GM19193 (cell line): ENCODE results near the gene GAB2.

Source experiments
- POLR2A ChIP-seq: IDR thresholded peaks from 4 replicates; pipeline ENCODE4 v1.6.1; 2011; ENCODE audit not compliant: insufficient read depth, insufficient read length; ENCODE audit errors: extremely low read depth

GAB2 gene

GRCh38 chr11:78226684-78227680 is 190.6 kb downstream of the GAB2 start:
- no peak for TF ChIP-seq POLR2A

- TF ChIP-seq POLR2A: no peak
Measured at GRCh38 chr11:78224906-78225420, 192.7 kb downstream of the GAB2 start.

GRCh38 chr11:78224506-78224905 is 193.1 kb downstream of the GAB2 start:
- no peak for TF ChIP-seq POLR2A

GRCh38 chr11:78223320-78223954 is 194.2 kb downstream of the GAB2 start:
- TF ChIP-seq POLR2A: no peak

GRCh38 chr11:78221396-78222315 is 196.0 kb downstream of the GAB2 start:
- TF ChIP-seq POLR2A: no peak

GRCh38 chr11:78220218-78221157 is 197.1 kb downstream of the GAB2 start:
- TF ChIP-seq POLR2A: no peak

- no peak for TF ChIP-seq POLR2A
Measured at GRCh38 chr11:78219493-78220217, 198.0 kb downstream of the GAB2 start.

GRCh38 chr11:78218707-78219492 is 198.7 kb downstream of the GAB2 start:
- no peak for TF ChIP-seq POLR2A

- no peak for TF ChIP-seq POLR2A
Measured at GRCh38 chr11:78217650-78218541, 199.7 kb downstream of the GAB2 start.

- TF ChIP-seq POLR2A: no peak
Measured at GRCh38 chr11:78216571-78217287, 200.9 kb downstream of the GAB2 start.

GRCh38 chr11:78216021-78216420 is 201.6 kb downstream of the GAB2 start:
- TF ChIP-seq POLR2A: no peak
